Astrocyte of the cerebellum (primary cell): ENCODE results near the gene IFT20.

ENCODE experiments used
- DNase-seq: peaks from one replicate; pipeline ENCODE4 v3.0.0-alpha.2; 2011; ENCODE audit warnings: low read depth
- H3K4me3 ChIP-seq: 2 replicates; pipeline ENCODE4 v1.5.1; 2011; ENCODE audit warnings: mild to moderate bottlenecking, low read depth, low read length, moderate library complexity
- in situ Hi-C: cut with HindIII; loops from 2 replicates; pipeline ENCODE4 v1.10.0; 2017; ENCODE audit warnings: low sequenced_read_pairs
- TF ChIP-seq, protein P1 (sequence below): IDR thresholded peaks from 2 replicates; pipeline ENCODE4 v1.5.1; 2012; ENCODE audit warnings: low read length, low read depth, moderate library complexity, mild to moderate bottlenecking; ENCODE audit errors: missing control alignments

IFT20 gene

GRCh38 chr17:28347261-28347891 is 12.1 kb upstream of the IFT20 start:
- DNase-seq = peak; percentile 94
- in situ Hi-C loops = no loop called here
- no peak overlapping the region for H3K4me3 ChIP-seq
- TF ChIP-seq, protein P1, sequence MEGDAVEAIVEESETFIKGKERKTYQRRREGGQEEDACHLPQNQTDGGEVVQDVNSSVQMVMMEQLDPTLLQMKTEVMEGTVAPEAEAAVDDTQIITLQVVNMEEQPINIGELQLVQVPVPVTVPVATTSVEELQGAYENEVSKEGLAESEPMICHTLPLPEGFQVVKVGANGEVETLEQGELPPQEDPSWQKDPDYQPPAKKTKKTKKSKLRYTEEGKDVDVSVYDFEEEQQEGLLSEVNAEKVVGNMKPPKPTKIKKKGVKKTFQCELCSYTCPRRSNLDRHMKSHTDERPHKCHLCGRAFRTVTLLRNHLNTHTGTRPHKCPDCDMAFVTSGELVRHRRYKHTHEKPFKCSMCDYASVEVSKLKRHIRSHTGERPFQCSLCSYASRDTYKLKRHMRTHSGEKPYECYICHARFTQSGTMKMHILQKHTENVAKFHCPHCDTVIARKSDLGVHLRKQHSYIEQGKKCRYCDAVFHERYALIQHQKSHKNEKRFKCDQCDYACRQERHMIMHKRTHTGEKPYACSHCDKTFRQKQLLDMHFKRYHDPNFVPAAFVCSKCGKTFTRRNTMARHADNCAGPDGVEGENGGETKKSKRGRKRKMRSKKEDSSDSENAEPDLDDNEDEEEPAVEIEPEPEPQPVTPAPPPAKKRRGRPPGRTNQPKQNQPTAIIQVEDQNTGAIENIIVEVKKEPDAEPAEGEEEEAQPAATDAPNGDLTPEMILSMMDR = no peak

- TF ChIP-seq, protein P1 = peak; percentile 29
- in situ Hi-C loops = no loop called here
- H3K4me3 ChIP-seq = no peak overlapping the region
- no peak for DNase-seq
Observed at GRCh38 chr17:28346746-28347246, 11.5 kb upstream of the IFT20 start.

GRCh38 chr17:28346199-28346580 is 10.9 kb upstream of the IFT20 start:
- DNase-seq = peak; percentile 79
- in situ Hi-C loops = no loop called here
- H3K4me3 ChIP-seq = no peak overlapping the region
- TF ChIP-seq, protein P1 = no peak

- no peak for DNase-seq
- H3K4me3 ChIP-seq = no peak overlapping the region
- TF ChIP-seq, protein P1 = no peak
- in situ Hi-C loops = no loop called here
Observed at GRCh38 chr17:28345419-28346198, 10.3 kb upstream of the IFT20 start.

GRCh38 chr17:28344435-28344901 is 9.2 kb upstream of the IFT20 start:
- DNase-seq = no peak
- TF ChIP-seq, protein P1 = no peak
- no peak overlapping the region for H3K4me3 ChIP-seq
- in situ Hi-C loops = no loop called here

DNA sequence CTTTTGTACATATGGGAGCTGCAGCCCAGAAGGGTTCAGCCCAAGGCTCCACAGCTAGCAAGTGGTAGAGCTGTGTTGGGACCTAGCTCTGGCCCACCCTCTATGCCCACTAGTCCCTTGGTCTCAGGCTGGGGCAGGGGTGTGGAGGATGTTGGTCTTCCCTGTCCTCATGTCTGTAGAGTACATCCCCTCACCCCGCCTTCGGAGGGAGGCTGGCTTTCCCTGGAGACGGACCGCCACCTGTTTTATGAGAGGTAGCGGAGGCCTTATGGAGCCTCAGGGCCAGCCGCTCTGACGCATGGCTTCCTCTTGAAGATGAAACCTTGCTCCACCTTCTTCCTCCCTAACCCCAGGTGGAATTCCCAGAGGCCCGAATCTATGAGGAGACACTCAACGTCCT is 8.7 kb upstream of the IFT20 start:
- TF ChIP-seq, protein P1 = no peak
- in situ Hi-C loops = no loop called here
- no peak for DNase-seq
- no peak overlapping the region for H3K4me3 ChIP-seq
